ENCODE measurements around the gene CEP112. TPM values are rescaled to one million over a fixed set of nuclear protein-coding genes. Genes with fewer than 3 reads are reported as not detected.
A peak's percentile ranks its signal among the peaks of the same experiment; 100 is the strongest.

Gene CEP112
- total RNA-seq, 1 donor from 2014 or later = 26.3 TPM

DNA sequence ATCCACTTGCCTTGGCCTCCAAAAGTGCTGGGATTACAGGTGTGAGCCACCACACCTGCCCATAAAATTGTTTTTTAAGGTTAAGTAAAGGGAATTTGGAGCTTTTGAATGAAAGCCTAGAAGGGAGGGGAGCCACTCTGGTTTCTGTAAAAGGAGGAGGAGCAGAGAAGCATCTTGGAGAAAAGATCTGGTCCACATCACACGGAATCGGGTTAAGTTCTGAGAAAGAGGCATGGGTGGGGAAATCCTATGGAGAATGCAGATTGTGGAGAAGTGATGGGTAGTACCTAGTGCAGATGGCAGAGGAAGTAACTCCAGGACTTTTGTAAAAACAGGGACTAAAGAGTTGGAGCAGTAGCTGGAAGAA lies 18.3 kb upstream of the CEP112 start:
- peaks cover 3% of the 10 kb centered on the region for H3K27me3 Mint-ChIP-seq (ENCODE audit: unreplicated experiment)
- TF ChIP-seq CTCF (IDR thresholded peaks at IDR 0.05; ENCODE audit: unreplicated experiment) = no peak
- H3K9me3 Mint-ChIP-seq (ENCODE audit: unreplicated experiment) = no peaks in the 10 kb centered on the region
- H3K27ac Mint-ChIP-seq (ENCODE audit: unreplicated experiment) = no peak overlapping the region
- no peaks in the 10 kb centered on the region for H3K36me3 Mint-ChIP-seq (ENCODE audit: low read depth, unreplicated experiment)
- H3K4me3 Mint-ChIP-seq (ENCODE audit: unreplicated experiment) = no peak overlapping the region
- DNase-seq (ENCODE audit: low spot score) = no peak
- peaks cover 9% of the 10 kb centered on the region for H3K4me1 Mint-ChIP-seq (ENCODE audit: unreplicated experiment)

DNA sequence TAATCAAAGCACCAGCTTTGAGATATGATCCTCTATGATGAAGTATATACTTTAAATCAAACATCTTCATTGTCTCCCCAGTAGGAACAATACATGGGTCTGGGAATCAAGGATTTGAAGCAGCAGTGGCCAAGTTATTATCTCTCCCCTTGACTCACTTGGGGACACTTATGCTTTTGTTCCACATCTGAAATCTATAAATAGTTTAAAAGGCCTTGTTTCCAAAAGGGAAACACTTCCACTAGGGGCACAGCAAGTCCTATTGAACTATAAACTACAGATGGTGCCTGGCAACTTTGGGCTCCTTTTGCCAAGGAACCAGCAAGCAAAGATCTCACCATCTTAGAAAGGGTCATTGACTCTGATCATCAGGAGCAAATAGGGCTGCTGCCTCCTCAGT lies 16.0 kb upstream of the CEP112 start:
- DNase-seq (ENCODE audit: low spot score) = no peak
- H3K27me3 Mint-ChIP-seq (ENCODE audit: unreplicated experiment) = peaks cover 3% of the 10 kb centered on the region
- no peaks in the 10 kb centered on the region for H3K36me3 Mint-ChIP-seq (ENCODE audit: low read depth, unreplicated experiment)
- H3K9me3 Mint-ChIP-seq (ENCODE audit: unreplicated experiment) = no peaks in the 10 kb centered on the region
- TF ChIP-seq CTCF (IDR thresholded peaks at IDR 0.05; ENCODE audit: unreplicated experiment) = no peak
- H3K4me1 Mint-ChIP-seq (ENCODE audit: unreplicated experiment) = peaks cover 9% of the 10 kb centered on the region
- no peak overlapping the region for H3K4me3 Mint-ChIP-seq (ENCODE audit: unreplicated experiment)
- H3K27ac Mint-ChIP-seq (ENCODE audit: unreplicated experiment) = no peak overlapping the region

- DNase-seq (ENCODE audit: low spot score) = no peak
- Mint-ChIP-seq H3K27me3 (ENCODE audit: unreplicated experiment) (peaks cover 2% of the 10 kb centered on the region), H3K27ac (ENCODE audit: unreplicated experiment) (no peak overlapping the region), H3K4me3 (ENCODE audit: unreplicated experiment) (no peak overlapping the region), H3K9me3 (ENCODE audit: unreplicated experiment) (no peaks in the 10 kb centered on the region), H3K4me1 (ENCODE audit: unreplicated experiment) (peaks cover 5% of the 10 kb centered on the region), H3K36me3 (ENCODE audit: low read depth, unreplicated experiment) (no peaks in the 10 kb centered on the region)
- TF ChIP-seq CTCF (IDR thresholded peaks at IDR 0.05; ENCODE audit: unreplicated experiment) = no peak
These were observed 11.5 kb upstream of the CEP112 start for GRCh38 chr17:66203274-66204015.

GRCh38 chr17:66200685-66201092 lies 8.8 kb upstream of the CEP112 start:
- H3K4me3 Mint-ChIP-seq (ENCODE audit: unreplicated experiment) = no peak overlapping the region
- H3K27ac Mint-ChIP-seq (ENCODE audit: unreplicated experiment) = peak overlapping the region; percentile 27
- H3K9me3 Mint-ChIP-seq (ENCODE audit: unreplicated experiment) = no peaks in the 10 kb centered on the region

More at GRCh38 chr17:66200685-66201092, 8.8 kb upstream of the CEP112 start:
- peak; percentile 27 for TF ChIP-seq CTCF (IDR thresholded peaks at IDR 0.05; ENCODE audit: unreplicated experiment)
- peak; percentile 64 for DNase-seq (ENCODE audit: low spot score)
- no peaks in the 10 kb centered on the region for H3K36me3 Mint-ChIP-seq (ENCODE audit: low read depth, unreplicated experiment)
- peaks cover 5% of the 10 kb centered on the region for H3K4me1 Mint-ChIP-seq (ENCODE audit: unreplicated experiment)
- H3K27me3 Mint-ChIP-seq (ENCODE audit: unreplicated experiment) = peaks cover 2% of the 10 kb centered on the region
